ENCODE measurements around the gene CDH22.

- TF ChIP-seq CTCF (IDR thresholded peaks at IDR 0.05) (no peak), POLR2AphosphoS5 (IDR thresholded peaks at IDR 0.05) (no peak), POLR2A (IDR thresholded peaks at IDR 0.05) (no peak)
Measured at GRCh38 chr20:46344488-46345162, 36.3 kb upstream of the CDH22 start.
